PC-3 (cell line): ENCODE data around the gene ARHGEF11. TPM values are rescaled to one million over a fixed set of nuclear protein-coding genes. Genes with fewer than 3 reads are reported as not detected.

Source experiments
- ATAC-seq: fragments of 200-7000 bp; cut with Tn5 transposase; 2 replicates; pipeline ENCODE4 v1.9.1; 2020; ENCODE audit warnings: mild to moderate bottlenecking, moderate library complexity
- BruUV-seq: library from RNA; stranded (reverse); fragments of 400-500 nt; replicated peaks from 2 replicates; lab custom pipeline; 2021; lab: Mats Ljungman, UMichigan
- CTCF ChIA-PET: fragments of 300-600 bp; sonication (Branson Sonifier 250); formaldehyde crosslinking; loops from one replicate; lab custom pipeline; 2022; ENCODE audit warnings: antibody characterized with exemption; lab: Charles Lee
- POLR2A ChIA-PET: fragments of 300-600 bp; sonication (Branson Sonifier 250); formaldehyde crosslinking; loops from one replicate; lab custom pipeline; 2022; ENCODE audit warnings: antibody characterized with exemption; ENCODE audit not compliant: unreplicated experiment; lab: Charles Lee
- DNase-seq: peaks from one replicate; pipeline ENCODE4 v3.0.0-alpha.2; 2015
- H2AFZ ChIP-seq: fragments of 300-600 bp; sonication (generic); 2 replicates; pipeline ENCODE4 v1.6.0; 2016; ENCODE audit warnings: antibody characterized with exemption, low read length
- H3F3A ChIP-seq: fragments of 300-600 bp; sonication (generic); one replicate; pipeline ENCODE4 v1.6.0; 2017; ENCODE audit warnings: antibody characterized with exemption, low read length, control low read depth, mild to moderate bottlenecking; ENCODE audit not compliant: unreplicated experiment
- H3K27ac ChIP-seq: fragments of 300-600 bp; sonication (generic); 2 replicates; pipeline ENCODE4 v1.5.1; 2016; ENCODE audit warnings: mild to moderate bottlenecking, low read length
- H3K27me3 ChIP-seq: fragments of 300-600 bp; sonication (generic); 2 replicates; pipeline ENCODE4 v1.6.1; 2016; ENCODE audit warnings: low read length, mixed read lengths
- H3K36me3 ChIP-seq: fragments of 300-600 bp; sonication (generic); 2 replicates; pipeline ENCODE4 v1.6.1; 2016; ENCODE audit warnings: low read depth, mixed run types, low read length, mixed read lengths
- H3K4me1 ChIP-seq: fragments of 300-600 bp; sonication (generic); 2 replicates; pipeline ENCODE4 v1.5.1; 2016; ENCODE audit warnings: low read length; ENCODE audit not compliant: insufficient read depth
- H3K4me2 ChIP-seq: fragments of 300-600 bp; sonication (generic); 2 replicates; pipeline ENCODE4 v1.6.0; 2016; ENCODE audit warnings: low read length
- H3K4me3 ChIP-seq: fragments of 300-600 bp; sonication (generic); 2 replicates; pipeline ENCODE4 v1.5.1; 2016; ENCODE audit warnings: mild to moderate bottlenecking, low read length, mixed read lengths
- H3K79me2 ChIP-seq: fragments of 300-600 bp; sonication (generic); 2 replicates; pipeline ENCODE4 v1.6.1; 2017; ENCODE audit warnings: low read length, mixed read lengths
- H3K9ac ChIP-seq: fragments of 300-600 bp; sonication (generic); 2 replicates; pipeline ENCODE4 v1.6.0; 2016; ENCODE audit warnings: mild to moderate bottlenecking, low read length
- H3K9me2 ChIP-seq: fragments of 300-600 bp; sonication (generic); replicated peaks from 2 replicates; pipeline ENCODE4 v1.6.1; 2016; ENCODE audit warnings: mixed run types, low read length, mixed read lengths
- H3K9me3 ChIP-seq: fragments of 300-600 bp; sonication (generic); 2 replicates; pipeline ENCODE4 v1.6.1; 2016; ENCODE audit warnings: low read length, mixed read lengths
- H4K20me1 ChIP-seq: fragments of 300-600 bp; sonication (generic); 2 replicates; pipeline ENCODE4 v1.6.1; 2016; ENCODE audit warnings: low read length, mixed read lengths
- CTCF ChIP-seq: fragments of 300-600 bp; sonication (generic); conservative IDR thresholded peaks from 2 replicates; pipeline ENCODE4 v1.5.1; 2017; ENCODE audit warnings: antibody characterized with exemption, low read depth, mild to moderate bottlenecking, low read length
- EZH2 ChIP-seq: fragments of 300-600 bp; sonication (generic); IDR thresholded peaks from one replicate; pipeline ENCODE4 v1.6.1; 2017; ENCODE audit warnings: antibody characterized with exemption, mild to moderate bottlenecking, low read length; ENCODE audit not compliant: unreplicated experiment
- EZH2phosphoT487 ChIP-seq: fragments of 300-600 bp; sonication (generic); IDR thresholded peaks from 2 replicates; pipeline ENCODE4 v1.6.1; 2018; ENCODE audit warnings: mild to moderate bottlenecking, antibody characterized with exemption, low read length, borderline replicate concordance
- intact Hi-C: fragments of 100-400 bp; cut with micrococcal nuclease; formaldehyde crosslinking; loops from 2 replicates; pipeline ENCODE4 v1.9.0; 2023
- total RNA-seq: library from RNA; depleted of rRNA; stranded (reverse); fragments of >200 nt; gene quantifications from 2 replicates; pipeline ENCODE4 v1.2.3, GENCODE V29; 2014

Gene ARHGEF11
- total RNA-seq, 1 experiment from 2014 or later = 31.1 TPM

- no peaks in the 10 kb centered on the region for H3F3A ChIP-seq
- H2AFZ ChIP-seq = no peak overlapping the region
- no peaks in the 10 kb centered on the region for H3K9me3 ChIP-seq
- H3K79me2 ChIP-seq = peaks cover 22% of the 10 kb centered on the region; the same call in 1 of the 2 replicates
- no peak for ATAC-seq
- no peak overlapping the region for H3K4me3 ChIP-seq
- H3K9ac ChIP-seq = no peak overlapping the region
- TF ChIP-seq EZH2 (no peak), CTCF (no peak), EZH2phosphoT487 (no peak)
- H3K27ac ChIP-seq = no peak overlapping the region
- H3K27me3 ChIP-seq = no peaks in the 10 kb centered on the region
- H3K4me1 ChIP-seq = no peaks in the 10 kb centered on the region
- ChIA-PET POLR2A (no interaction called here), CTCF (no interaction called here)
- H3K36me3 ChIP-seq = no peaks in the 10 kb centered on the region
- no peak for DNase-seq
- H3K9me2 ChIP-seq = no peaks in the 10 kb centered on the region
- BruUV-seq = no TSS peak
- H3K4me2 ChIP-seq = no peak overlapping the region
- intact Hi-C loops = no loop called here
- no peaks in the 10 kb centered on the region for H4K20me1 ChIP-seq
Measured at GRCh38 chr1:157007306-157007705, 38.2 kb downstream of the ARHGEF11 start.

GRCh38 chr1:157006676-157007075, 38.9 kb downstream of the ARHGEF11 start:
- Histone ChIP-seq H3K9ac (no peak overlapping the region), H3K4me2 (no peak overlapping the region), H3K27ac (no peak overlapping the region), H3K9me3 (no peaks in the 10 kb centered on the region), H3K79me2 (peaks cover 26% of the 10 kb centered on the region; the same call in 1 of the 2 replicates), H3K9me2 (no peaks in the 10 kb centered on the region), H3K27me3 (no peaks in the 10 kb centered on the region), H4K20me1 (no peaks in the 10 kb centered on the region), H2AFZ (no peak overlapping the region), H3K4me1 (no peaks in the 10 kb centered on the region), H3K36me3 (no peaks in the 10 kb centered on the region), H3K4me3 (no peak overlapping the region), H3F3A (no peaks in the 10 kb centered on the region)
- ChIA-PET POLR2A (no interaction called here), CTCF (no interaction called here)
- TF ChIP-seq CTCF (no peak), EZH2phosphoT487 (no peak), EZH2 (no peak)
- ATAC-seq (no peak), DNase-seq (no peak)
- no TSS peak for BruUV-seq
- intact Hi-C loops = no loop called here

GRCh38 chr1:157005965-157006364, 39.6 kb downstream of the ARHGEF11 start:
- Histone ChIP-seq H2AFZ (no peak overlapping the region), H3F3A (no peaks in the 10 kb centered on the region), H3K4me3 (no peak overlapping the region), H3K9me2 (no peaks in the 10 kb centered on the region), H3K4me2 (no peak overlapping the region), H3K27me3 (no peaks in the 10 kb centered on the region), H3K36me3 (no peaks in the 10 kb centered on the region), H3K9ac (no peak overlapping the region), H4K20me1 (peaks cover 4% of the 10 kb centered on the region; the same call in 1 of the 2 replicates), H3K4me1 (0 out of 2 replicates have a peak, but pooled peaks cover 3% of the 10 kb centered on the region), H3K79me2 (peaks cover 22% of the 10 kb centered on the region; the same call in 1 of the 2 replicates), H3K9me3 (no peaks in the 10 kb centered on the region), H3K27ac (no peak overlapping the region)
- ChIA-PET CTCF (no interaction called here), POLR2A (no interaction called here)
- ATAC-seq = no peak
- no TSS peak for BruUV-seq
- DNase-seq = no peak
- TF ChIP-seq EZH2 = no peak
- no peak for TF ChIP-seq CTCF
- TF ChIP-seq EZH2phosphoT487 = no peak
- intact Hi-C loops = no loop called here
